ENCODE measurements around the gene BAZ2B. TPM values are rescaled to one million over a fixed set of nuclear protein-coding genes. Genes with fewer than 3 reads are reported as not detected.

The BAZ2B gene
- total and polyA plus RNA-seq, 12 donors = 6.8 to 57.2 (median 44.9) TPM

- DNase-seq (no peak), ATAC-seq (no peak)
- H3K4me3 ChIP-seq = no peak overlapping the region
- no peaks in the 10 kb centered on the region for H3K27me3 ChIP-seq
- intact Hi-C loops (cut with DNase I) = no loop called here
- WGBS, 2 donors = 70 to 74% methylated on average over 2 of the region's 2 CpGs
- peaks cover 0 to 99% (median 33%) of the 10 kb centered on the region in 9 donors for H3K36me3 ChIP-seq
- H3K9me3 ChIP-seq = peaks cover 0 to 10% (median 0%) of the 10 kb centered on the region in 11 donors
- TF ChIP-seq CTCF (IDR thresholded peaks at IDR 0.05) = no peak
- H3K27ac ChIP-seq = no peak overlapping the region
- no peaks in the 10 kb centered on the region for H3K4me1 ChIP-seq
Measured at GRCh38 chr2:159427048-159427447, 189.3 kb downstream of the BAZ2B start.

GRCh38 chr2:159419403-159419802 lies 196.9 kb downstream of the BAZ2B start:
- Histone ChIP-seq H3K36me3 (peaks cover 0 to 69% (median 15%) of the 10 kb centered on the region in 9 donors), H3K4me1 (no peaks in the 10 kb centered on the region), H3K4me3 (no peak overlapping the region), H3K9me3 (peaks cover 0 to 12% (median 0%) of the 10 kb centered on the region in 11 donors), H3K27ac (no peak overlapping the region), H3K27me3 (no peaks in the 10 kb centered on the region)
- intact Hi-C loops (cut with DNase I) = no loop called here
- TF ChIP-seq CTCF (IDR thresholded peaks at IDR 0.05) = no peak
- DNase-seq (no peak), ATAC-seq (no peak)
- WGBS, 2 donors = 94 to 95% methylated on average over 2 of the region's 2 CpGs

GRCh38 chr2:159411460-159411859 lies 204.9 kb downstream of the BAZ2B start:
- Histone ChIP-seq H3K27me3 (no peaks in the 10 kb centered on the region), H3K4me1 (no peaks in the 10 kb centered on the region), H3K36me3 (peaks cover 0 to 95% (median 32%) of the 10 kb centered on the region in 9 donors), H3K27ac (no peak overlapping the region), H3K4me3 (no peak overlapping the region), H3K9me3 (no peaks in the 10 kb centered on the region)
- intact Hi-C loops (cut with DNase I) = no loop called here
- TF ChIP-seq CTCF (IDR thresholded peaks at IDR 0.05) = no peak
- no peak for ATAC-seq
- DNase-seq = no peak
- 95 to 98% methylated on average over 1 of the region's 1 CpG for WGBS, 2 donors

GRCh38 chr2:159410276-159410675 lies 206.1 kb downstream of the BAZ2B start:
- Histone ChIP-seq H3K27me3 (no peaks in the 10 kb centered on the region), H3K36me3 (peaks cover 0 to 98% (median 36%) of the 10 kb centered on the region in 9 donors), H3K4me3 (no peak overlapping the region), H3K27ac (no peak overlapping the region), H3K9me3 (no peaks in the 10 kb centered on the region), H3K4me1 (no peaks in the 10 kb centered on the region)
- DNase-seq = no peak
- TF ChIP-seq CTCF (IDR thresholded peaks at IDR 0.05) = no peak
- ATAC-seq = no peak
- intact Hi-C loops (cut with DNase I) = no loop called here
- 90 to 92% methylated on average over 5 of the region's 5 CpGs for WGBS, 2 donors

Data from heart right ventricle (tissue), 16 donors.